IMR-90 (cell line): Measurements from ENCODE around the gene RAN. TPM values are rescaled to one million over a fixed set of nuclear protein-coding genes. Genes with fewer than 3 reads are reported as not detected.

Experiments used
- ATAC-seq: fragments of 200-7000 bp; cut with Tn5 transposase; 2 replicates; pipeline ENCODE4 v1.9.1; 2020; ENCODE audit warnings: low read depth, mild to moderate bottlenecking, moderate library complexity
- BruUV-seq: library from RNA; stranded (reverse); fragments of 400-500 nt; replicated peaks from 2 replicates; lab custom pipeline; 2021; lab: Mats Ljungman, UMichigan
- CTCF ChIA-PET: fragments of 300-600 bp; formaldehyde crosslinking; extraction: SDS; loops from one replicate; lab custom pipeline; 2021; ENCODE audit warnings: antibody characterized with exemption; lab: Yijun Ruan, JAX
- POLR2A ChIA-PET: fragments of 300-600 bp; sonication (Branson Sonifier 250); formaldehyde crosslinking; loops from one replicate; lab custom pipeline; 2022; ENCODE audit warnings: antibody characterized with exemption; ENCODE audit not compliant: unreplicated experiment; lab: Charles Lee
- DNase-seq: peaks from one replicate; pipeline ENCODE4 v3.0.0; 2013
- H2AFZ ChIP-seq: replicated peaks from 2 replicates; pipeline ENCODE3; 2013; ENCODE audit warnings: low read length, mild to moderate bottlenecking; ENCODE audit not compliant: poor library complexity
- H2AK5ac ChIP-seq: 2 replicates; pipeline ENCODE4 v1.6.1; 2013; ENCODE audit warnings: low read depth, low read length, inconsistent platforms
- H2AK9ac ChIP-seq: replicated peaks from 2 replicates; pipeline ENCODE3; 2013; ENCODE audit warnings: mild to moderate bottlenecking, low read depth, low read length, moderate library complexity; ENCODE audit not compliant: poor library complexity
- H2BK120ac ChIP-seq: 2 replicates; pipeline ENCODE4 v1.6.1; 2013; ENCODE audit warnings: low read depth, low read length, inconsistent platforms
- H2BK15ac ChIP-seq: 3 replicates; pipeline ENCODE4 v1.6.1; 2013; ENCODE audit warnings: low read depth, low read length, inconsistent platforms
- H2BK20ac ChIP-seq: 2 replicates; pipeline ENCODE4 v1.6.1; 2013; ENCODE audit warnings: low read depth, mild to moderate bottlenecking, inconsistent platforms, low read length, moderate library complexity
- H2BK5ac ChIP-seq: 2 replicates; pipeline ENCODE4 v1.6.1; 2013; ENCODE audit warnings: mild to moderate bottlenecking, low read depth, low read length, inconsistent platforms; ENCODE audit not compliant: poor library complexity, severe bottlenecking
- H3K14ac ChIP-seq: replicated peaks from 2 replicates; pipeline ENCODE4 v1.6.1; 2013; ENCODE audit warnings: low read depth, low read length, inconsistent platforms
- H3K18ac ChIP-seq: 2 replicates; pipeline ENCODE4 v1.6.1; 2013; ENCODE audit warnings: low read depth, low read length, control low read depth
- H3K23ac ChIP-seq: 2 replicates; pipeline ENCODE4 v1.6.1; 2013; ENCODE audit warnings: low read depth, low read length, inconsistent platforms
- H3K27ac ChIP-seq: 2 replicates; pipeline ENCODE4 v1.5.1; 2013; ENCODE audit warnings: mild to moderate bottlenecking, control low read depth, low read length; ENCODE audit not compliant: insufficient read depth
- H3K27me3 ChIP-seq: 2 replicates; pipeline ENCODE4 v1.6.1; 2013; ENCODE audit warnings: low read length; ENCODE audit not compliant: control insufficient read depth, insufficient read depth
- H3K36me3 ChIP-seq: 2 replicates; pipeline ENCODE4 v1.6.1; 2013; ENCODE audit warnings: low read length, mixed read lengths; ENCODE audit not compliant: control insufficient read depth, insufficient read depth
- H3K4ac ChIP-seq: 2 replicates; pipeline ENCODE4 v1.6.1; 2013; ENCODE audit warnings: low read depth, low read length, inconsistent platforms
- H3K4me1 ChIP-seq: 2 replicates; pipeline ENCODE4 v1.6.1; 2013; ENCODE audit warnings: low read length, mixed read lengths; ENCODE audit not compliant: control insufficient read depth, insufficient read depth
- H3K4me2 ChIP-seq: 2 replicates; pipeline ENCODE4 v1.6.1; 2013; ENCODE audit warnings: low read depth, mild to moderate bottlenecking, control low read depth, low read length, moderate library complexity
- H3K4me3 ChIP-seq: 2 replicates; pipeline ENCODE4 v1.5.1; 2013; ENCODE audit warnings: low read depth, mild to moderate bottlenecking, control low read depth, low read length, moderate library complexity; ENCODE audit not compliant: insufficient read depth
- H3K56ac ChIP-seq: 2 replicates; pipeline ENCODE4 v1.6.1; 2013; ENCODE audit warnings: low read length, inconsistent platforms; ENCODE audit not compliant: insufficient read depth; ENCODE audit errors: extremely low read depth
- H3K79me1 ChIP-seq, 2 experiments: 2 replicates each; pipeline ENCODE4 v1.6.1; 2013; ENCODE audit warnings: low read length in 2 of 2, inconsistent platforms in 1 of 2, low read depth in 1 of 2
- H3K9ac ChIP-seq: 2 replicates; pipeline ENCODE4 v1.6.1; 2013; ENCODE audit warnings: low read depth, low read length, control low read depth
- H3K9me1 ChIP-seq: 2 replicates; pipeline ENCODE4 v1.6.1; 2013; ENCODE audit warnings: low read length, inconsistent platforms; ENCODE audit not compliant: insufficient read depth
- H3K9me3 ChIP-seq: 2 replicates; pipeline ENCODE4 v1.6.1; 2013; ENCODE audit warnings: low read length; ENCODE audit not compliant: control insufficient read depth, insufficient read depth
- H4K20me1 ChIP-seq: 2 replicates; pipeline ENCODE4 v1.6.1; 2013; ENCODE audit warnings: low read length, inconsistent platforms; ENCODE audit not compliant: insufficient read depth
- H4K5ac ChIP-seq: 2 replicates; pipeline ENCODE4 v1.6.1; 2013; ENCODE audit warnings: mild to moderate bottlenecking, low read depth, low read length, control low read depth
- H4K8ac ChIP-seq, 2 experiments: 2 replicates each; pipeline ENCODE4 v1.6.1; 2013; ENCODE audit warnings: low read depth in 2 of 2, low read length in 2 of 2, control low read depth in 1 of 2, inconsistent platforms in 1 of 2
- H4K91ac ChIP-seq: 2 replicates; pipeline ENCODE4 v1.6.1; 2013; ENCODE audit warnings: low read depth, low read length, inconsistent platforms; ENCODE audit not compliant: insufficient read depth
- BHLHE40 ChIP-seq: fragments of 150-350 bp; IDR thresholded peaks from 2 replicates; pipeline ENCODE4 v1.6.1; 2016; ENCODE audit warnings: mild to moderate bottlenecking, low read depth, low read length
- MAZ ChIP-seq: IDR thresholded peaks from 2 replicates; pipeline ENCODE4 v1.6.1; 2012; ENCODE audit warnings: low read depth, mild to moderate bottlenecking, low read length, improper control_type of control experiment, moderate library complexity, borderline replicate concordance
- MXI1 ChIP-seq: IDR thresholded peaks from 2 replicates; pipeline ENCODE4 v1.6.1; 2012; ENCODE audit warnings: low read depth, mild to moderate bottlenecking, low read length, moderate library complexity, borderline replicate concordance
- NFE2L2 ChIP-seq: fragments of 150-350 bp; IDR thresholded peaks from 2 replicates; pipeline ENCODE4 v1.6.1; 2016; ENCODE audit warnings: low read depth, mild to moderate bottlenecking, low read length
- RCOR1 ChIP-seq: IDR thresholded peaks from 2 replicates; pipeline ENCODE4 v1.6.1; 2012; ENCODE audit warnings: mild to moderate bottlenecking, low read length, improper control_type of control experiment; ENCODE audit not compliant: insufficient replicate concordance
- RFX5 ChIP-seq: IDR thresholded peaks from 2 replicates; pipeline ENCODE4 v1.8.0; 2012; ENCODE audit warnings: low read depth, mild to moderate bottlenecking, low read length, moderate library complexity
- WGBS, 2 experiments: methylation state at CpG; one replicate each; pipeline versions ENCODE4 v1.1.5 to v1.1.7; 2013; ENCODE audit warnings: missing lambda C conversion rate in 2 of 2; ENCODE audit not compliant: insufficient read length in 1 of 2; ENCODE audit errors: extremely low coverage in 2 of 2; 5-methylcytosine and 5-hydroxymethylcytosine counted together
- dilution Hi-C: fragments of 300-500 bp; cut with HindIII; formaldehyde crosslinking; loops from one replicate; pipeline ENCODE4 v1.14.3; 2018; ENCODE audit warnings: low sequenced_read_pairs; ENCODE audit not compliant: unreplicated experiment
- in situ Hi-C: fragments of 300-500 bp; cut with MboI; formaldehyde crosslinking; loops from 3 replicates; pipeline ENCODE4 v1.14.3; 2019; ENCODE audit warnings: low sequenced_read_pairs, inconsistent platforms, mixed read lengths
- intact Hi-C: fragments of 100-400 bp; cut with micrococcal nuclease; formaldehyde crosslinking; loops from 2 replicates; pipeline ENCODE4 v1.10.0; 2022
- polyA plus RNA-seq, 3 experiments: library from polyadenylated mRNA; depleted of rRNA; stranded (reverse); fragments of >200 nt; gene quantifications; 2 replicates each; pipeline ENCODE4 v1.2.3, GENCODE V29; 2012; ENCODE audit warnings: low replicate concordance in 1 of 3
- total RNA-seq: library from RNA; depleted of rRNA; stranded (reverse); fragments of >200 nt; gene quantifications from 2 replicates; pipeline ENCODE4 v1.2.3, GENCODE V29; 2012
- TF ChIP-seq, protein P1 (sequence below): conservative IDR thresholded peaks from 2 replicates; pipeline ENCODE4 v1.5.1; 2012; ENCODE audit warnings: mild to moderate bottlenecking, low read depth, low read length, improper control_type of control experiment
- TF ChIP-seq, protein P2 (sequence below): fragments of 150-350 bp; IDR thresholded peaks from 2 replicates; pipeline ENCODE4 v1.6.1; 2016; ENCODE audit warnings: low read depth, mild to moderate bottlenecking, low read length, moderate library complexity, borderline replicate concordance

The RAN gene
- total and polyA plus RNA-seq, 2 of the 4 experiments (the other 2 are of a cell fraction) = 910 to 984 TPM

DNA sequence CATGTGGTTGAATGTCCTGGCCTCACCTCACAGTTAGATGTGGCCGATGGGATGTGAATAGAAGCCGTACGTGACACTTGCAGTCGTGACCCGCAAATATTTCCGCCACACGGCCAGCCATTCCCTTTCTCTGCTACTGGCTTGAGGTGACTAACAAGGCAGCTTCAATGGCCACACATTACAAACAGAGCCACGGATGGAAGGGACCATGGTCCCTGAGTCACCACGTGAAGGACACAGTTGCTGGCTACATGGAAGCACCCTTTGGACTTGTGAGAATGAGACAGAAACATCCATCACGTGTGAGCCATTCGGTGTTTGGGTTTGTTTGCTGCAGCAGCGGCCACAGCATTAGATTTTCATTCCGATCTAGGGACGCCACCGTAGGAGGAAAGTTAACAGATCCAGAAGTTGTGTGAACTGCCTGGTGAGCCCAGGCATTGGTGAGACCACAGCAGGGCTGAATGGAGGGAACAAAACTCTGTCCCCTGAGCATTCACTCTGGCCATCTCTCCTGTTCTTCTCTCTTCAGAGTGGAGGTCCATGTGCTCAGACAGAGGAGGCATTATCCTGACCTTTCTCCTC, 48.3 kb downstream of the RAN start:
- no TSS peak for BruUV-seq
- TF ChIP-seq RFX5 (no peak), MAZ (no peak), BHLHE40 (no peak), MXI1 (no peak), NFE2L2 (no peak), RCOR1 (no peak)
- TF ChIP-seq, protein P1, sequence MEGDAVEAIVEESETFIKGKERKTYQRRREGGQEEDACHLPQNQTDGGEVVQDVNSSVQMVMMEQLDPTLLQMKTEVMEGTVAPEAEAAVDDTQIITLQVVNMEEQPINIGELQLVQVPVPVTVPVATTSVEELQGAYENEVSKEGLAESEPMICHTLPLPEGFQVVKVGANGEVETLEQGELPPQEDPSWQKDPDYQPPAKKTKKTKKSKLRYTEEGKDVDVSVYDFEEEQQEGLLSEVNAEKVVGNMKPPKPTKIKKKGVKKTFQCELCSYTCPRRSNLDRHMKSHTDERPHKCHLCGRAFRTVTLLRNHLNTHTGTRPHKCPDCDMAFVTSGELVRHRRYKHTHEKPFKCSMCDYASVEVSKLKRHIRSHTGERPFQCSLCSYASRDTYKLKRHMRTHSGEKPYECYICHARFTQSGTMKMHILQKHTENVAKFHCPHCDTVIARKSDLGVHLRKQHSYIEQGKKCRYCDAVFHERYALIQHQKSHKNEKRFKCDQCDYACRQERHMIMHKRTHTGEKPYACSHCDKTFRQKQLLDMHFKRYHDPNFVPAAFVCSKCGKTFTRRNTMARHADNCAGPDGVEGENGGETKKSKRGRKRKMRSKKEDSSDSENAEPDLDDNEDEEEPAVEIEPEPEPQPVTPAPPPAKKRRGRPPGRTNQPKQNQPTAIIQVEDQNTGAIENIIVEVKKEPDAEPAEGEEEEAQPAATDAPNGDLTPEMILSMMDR = no peak
- TF ChIP-seq, protein P2, sequence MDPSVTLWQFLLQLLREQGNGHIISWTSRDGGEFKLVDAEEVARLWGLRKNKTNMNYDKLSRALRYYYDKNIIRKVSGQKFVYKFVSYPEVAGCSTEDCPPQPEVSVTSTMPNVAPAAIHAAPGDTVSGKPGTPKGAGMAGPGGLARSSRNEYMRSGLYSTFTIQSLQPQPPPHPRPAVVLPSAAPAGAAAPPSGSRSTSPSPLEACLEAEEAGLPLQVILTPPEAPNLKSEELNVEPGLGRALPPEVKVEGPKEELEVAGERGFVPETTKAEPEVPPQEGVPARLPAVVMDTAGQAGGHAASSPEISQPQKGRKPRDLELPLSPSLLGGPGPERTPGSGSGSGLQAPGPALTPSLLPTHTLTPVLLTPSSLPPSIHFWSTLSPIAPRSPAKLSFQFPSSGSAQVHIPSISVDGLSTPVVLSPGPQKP = no peak

More for the DNA sequence above, 48.3 kb downstream of the RAN start:
- Histone ChIP-seq H3K79me1 (no peaks in the 10 kb centered on the region), H3K23ac (no peak overlapping the region), H2BK15ac (no peak overlapping the region), H2AK9ac (no peak overlapping the region), H2AFZ (no peak overlapping the region), H3K4me3 (no peak overlapping the region), H3K9ac (no peak overlapping the region), H3K4me2 (no peak overlapping the region), H3K14ac (no peak overlapping the region), H4K8ac (no peak overlapping the region), H2BK20ac (no peak overlapping the region), H3K9me3 (no peaks in the 10 kb centered on the region), H2BK5ac (no peak overlapping the region), H2BK120ac (no peak overlapping the region), H3K56ac (no peak overlapping the region), H3K27ac (no peak overlapping the region), H4K5ac (no peak overlapping the region), H4K91ac (no peak overlapping the region; the same call in 1 of the 2 replicates), H3K18ac (no peak overlapping the region), H4K20me1 (no peaks in the 10 kb centered on the region), H3K27me3 (peaks cover 3% of the 10 kb centered on the region), H3K36me3 (no peaks in the 10 kb centered on the region), H3K4me1 (0 out of 2 replicates have a peak, but pooled peaks cover 1% of the 10 kb centered on the region), H3K9me1 (no peaks in the 10 kb centered on the region), H3K4ac (no peak overlapping the region), H2AK5ac (no peak overlapping the region)
- ChIA-PET POLR2A (interaction anchor here (0.5 kb wide), 1 partner anchor 46 kb away, joined by 3 read pairs; no protein-coding TSS in a partner anchor), CTCF (no interaction called here)
- no peak for ATAC-seq
- WGBS, 2 experiments = 65% methylated on average over 2 of the region's 15 CpGs; no CpG with 5 or more reads in 1 of the 2 experiments
- in situ Hi-C loops = no loop called here
- intact Hi-C loops = no loop called here
- DNase-seq = no peak
- dilution Hi-C loops = no loop called here
